T-helper 1 cell (primary cell): ENCODE results near the gene DAG1.
A peak's percentile ranks its signal among the peaks of the same experiment; 100 is the strongest.

Source experiments
- DNase-seq, 5 donors: peaks; one replicate each; pipeline ENCODE4 v3.0.0-alpha.2; 2012 to 2020
- total RNA-seq, 4 donors: gene quantifications; one replicate each; lab custom pipeline; 2026; lab: John Stamatoyannopoulos, UW

Gene DAG1
- 15.2 to 25.5 (median 20.9) reads per million in 4 donors for total RNA-seq

GRCh38 chr3:49469936-49470713, at the start of gene DAG1:
Gene DAG1, plus strand, starts transcription at chr3:49470267. Its CDS starts 40,268 bp downstream, at chr3:49510535.
- peak; percentile 90 to 97 (median 92) for DNase-seq

- DNase-seq = no peak
Observed at GRCh38 chr3:49421890-49422378, 48.1 kb upstream of the DAG1 start.

- DNase-seq = no peak
Observed at GRCh38 chr3:49422379-49423248, 47.5 kb upstream of the DAG1 start, which contains the start of gene AMT. Gene AMT, minus strand, starts transcription at chr3:49422473. Its CDS starts 23 bp downstream, at chr3:49422450.

GRCh38 chr3:49424816-49425215, 45.3 kb upstream of the DAG1 start:
- no peak for DNase-seq

- DNase-seq = no peak
Observed at GRCh38 chr3:49427586-49427985, 42.5 kb upstream of the DAG1 start.

- no peak for DNase-seq
Observed at GRCh38 chr3:49428752-49429080, 41.4 kb upstream of the DAG1 start.

GRCh38 chr3:49434731-49435130, 35.3 kb upstream of the DAG1 start:
- no peak for DNase-seq

GRCh38 chr3:49445391-49445790, 24.7 kb upstream of the DAG1 start:
- no peak for DNase-seq

- no peak for DNase-seq
Observed at GRCh38 chr3:49453621-49454020, 16.4 kb upstream of the DAG1 start.

- DNase-seq = no peak
Observed at GRCh38 chr3:49454458-49454857, 15.6 kb upstream of the DAG1 start.

- DNase-seq = no peak
Observed at GRCh38 chr3:49454898-49455681, 15.0 kb upstream of the DAG1 start.

GRCh38 chr3:49456466-49456865, 13.6 kb upstream of the DAG1 start:
- no peak for DNase-seq

- DNase-seq = no peak
Observed at GRCh38 chr3:49460188-49460890, 9.7 kb upstream of the DAG1 start.

- no peak for DNase-seq
Observed at GRCh38 chr3:49460956-49461355, 9.1 kb upstream of the DAG1 start.

GRCh38 chr3:49461443-49462171, 8.5 kb upstream of the DAG1 start:
- DNase-seq = no peak

GRCh38 chr3:49462222-49462621, 7.8 kb upstream of the DAG1 start:
- DNase-seq = no peak

- DNase-seq = no peak
Observed at GRCh38 chr3:49465270-49466034, 4.6 kb upstream of the DAG1 start.

- DNase-seq = no peak
Observed at GRCh38 chr3:49466085-49466484, 4.0 kb upstream of the DAG1 start.

GRCh38 chr3:49469037-49469935, 781 bp upstream of the DAG1 start:
- DNase-seq = peak in 2 of 5 donors; percentile 1 to 15
